GM23338 (cell line): ENCODE results near the gene FAM241B. TPM values are rescaled to one million over a fixed set of nuclear protein-coding genes. Genes with fewer than 3 reads are reported as not detected.

Experiments used
- CTCF ChIP-seq, 2 experiments: fragments of 200-600 bp in 1 of 2; sonication (generic) in 1 of 2; conservative IDR thresholded peaks; 2 replicates each; pipeline versions ENCODE4 v1.5.1 to v1.6.1; 2016 to 2017; ENCODE audit warnings: antibody characterized with exemption in 2 of 2, low read depth in 2 of 2, mild to moderate bottlenecking in 2 of 2, moderate library complexity in 1 of 2
- ETS1 ChIP-seq: IDR thresholded peaks from 2 replicates; pipeline ENCODE4 v1.6.1; 2016; ENCODE audit warnings: antibody characterized with exemption
- EZH2 ChIP-seq: fragments of 200-600 bp; sonication (generic); IDR thresholded peaks from one replicate; pipeline ENCODE4 v1.8.0; 2017; ENCODE audit warnings: antibody characterized with exemption, mild to moderate bottlenecking, low read depth; ENCODE audit not compliant: unreplicated experiment
- NANOG ChIP-seq: IDR thresholded peaks from 2 replicates; pipeline ENCODE4 v1.6.1; 2016; ENCODE audit warnings: antibody characterized with exemption, borderline replicate concordance
- POLR2AphosphoS5 ChIP-seq: IDR thresholded peaks from 2 replicates; pipeline ENCODE4 v1.6.1; 2016; ENCODE audit warnings: antibody characterized with exemption, low read depth
- ZNF114 ChIP-seq: fragments of 250-450 bp; sonication (Bioruptor Pico); IDR thresholded peaks from 2 replicates; pipeline ENCODE4 v1.5.0; 2020; ENCODE audit warnings: mild to moderate bottlenecking, moderate library complexity
- ZNF331 ChIP-seq: fragments of 250-450 bp; sonication (Bioruptor Pico); IDR thresholded peaks from 2 replicates; pipeline ENCODE4 v1.5.0; 2020; ENCODE audit warnings: low read depth, mild to moderate bottlenecking, moderate library complexity
- ZNF462 ChIP-seq: fragments of 250-450 bp; sonication (Bioruptor Pico); IDR thresholded peaks from 2 replicates; pipeline ENCODE4 v1.5.0; 2020; ENCODE audit warnings: mild to moderate bottlenecking, moderate library complexity
- polyA plus RNA-seq: library from polyadenylated mRNA; unstranded; fragments of >200 nt; fragmentation: Nextera tagmentation; extraction: Ambion mirVana; gene quantifications from 2 replicates; pipeline ENCODE4 v1.2.1, GENCODE V29; 2016
- total RNA-seq: library from RNA; depleted of rRNA; stranded (reverse); fragments of >200 nt; shearing (Covaris generic); gene quantifications from 2 replicates; pipeline ENCODE4 v1.2.3, GENCODE V29; 2014

FAM241B gene
- total and polyA plus RNA-seq, 2 experiments from 2014 or later = 6.7 to 28.3 TPM

- no peak for TF ChIP-seq ZNF462 (CRISPR knock-in tag)
- TF ChIP-seq ETS1 = no peak
- TF ChIP-seq EZH2 = no peak
- no peak for TF ChIP-seq ZNF114 (CRISPR knock-in tag)
- TF ChIP-seq CTCF (conservative IDR thresholded peaks at IDR 0.05; ENCODE audit: low read depth in 2 of 2) = no peak
- no peak for TF ChIP-seq NANOG
- no peak for TF ChIP-seq POLR2AphosphoS5
- TF ChIP-seq ZNF331 (CRISPR knock-in tag) = no peak
Measured at GRCh38 chr10:69656742-69657269, 26.8 kb downstream of the FAM241B start (continued).
